ENCODE results near the gene OR5M3.

GRCh38 chr11:56473252-56473651, at the start of gene OR5M3:
- TF ChIP-seq CTCF (IDR thresholded peaks at IDR 0.05) (no peak), POLR2A (IDR thresholded peaks at IDR 0.05) (no peak)

Data from breast epithelium (tissue), 3 donors.